T-helper 2 cell treated with Interferon-gamma antibody and Interleukin-4, amounts not matched to agents 5 μg/mL and 100 μg/mL, for 36 hours (primary cell): ENCODE measurements around the gene NUMB.

Source experiments
- DNase-seq: peaks from one replicate; pipeline ENCODE4 v3.0.0; 2021; ENCODE audit warnings: low spot score
- H3K27ac Mint-ChIP-seq: one replicate; pipeline ENCODE4 v1.8.0; 2021; ENCODE audit warnings: mild to moderate bottlenecking, mixed read lengths
- H3K27me3 Mint-ChIP-seq: one replicate; pipeline ENCODE4 v1.8.0; 2021; ENCODE audit warnings: low read depth, mixed read lengths
- H3K36me3 Mint-ChIP-seq: one replicate; pipeline ENCODE4 v1.8.0; 2021; ENCODE audit warnings: low read depth, mixed read lengths
- H3K4me1 Mint-ChIP-seq: one replicate; pipeline ENCODE4 v1.8.0; 2021; ENCODE audit warnings: low read depth, mixed read lengths
- H3K4me3 Mint-ChIP-seq: one replicate; pipeline ENCODE4 v1.8.0; 2022; ENCODE audit warnings: mild to moderate bottlenecking, moderate library complexity, mixed read lengths
- H3K9me3 Mint-ChIP-seq: one replicate; pipeline ENCODE4 v1.8.0; 2021; ENCODE audit warnings: mixed read lengths

NUMB gene

GRCh38 chr14:73472185-73473114, 14.1 kb upstream of the NUMB start:
- H3K4me1 Mint-ChIP-seq, result peaks cover 10% of the 10 kb centered on the region
- DNase-seq, result no peak
- no peaks in the 10 kb centered on the region for H3K9me3 Mint-ChIP-seq
- no peak overlapping the region for H3K4me3 Mint-ChIP-seq
- no peaks in the 10 kb centered on the region for H3K27me3 Mint-ChIP-seq
- no peaks in the 10 kb centered on the region for H3K36me3 Mint-ChIP-seq
- no peak overlapping the region for H3K27ac Mint-ChIP-seq

GRCh38 chr14:73471582-73472184, 13.3 kb upstream of the NUMB start:
- Mint-ChIP-seq H3K9me3 (no peaks in the 10 kb centered on the region), H3K4me3 (no peak overlapping the region), H3K4me1 (peaks cover 17% of the 10 kb centered on the region), H3K27me3 (no peaks in the 10 kb centered on the region), H3K27ac (no peak overlapping the region), H3K36me3 (no peaks in the 10 kb centered on the region)
- DNase-seq, result no peak

- Mint-ChIP-seq H3K36me3 (no peaks in the 10 kb centered on the region), H3K4me1 (peaks cover 35% of the 10 kb centered on the region), H3K4me3 (no peak overlapping the region), H3K9me3 (no peaks in the 10 kb centered on the region), H3K27ac (no peak overlapping the region), H3K27me3 (no peaks in the 10 kb centered on the region)
- no peak for DNase-seq
These were observed 10.6 kb upstream of the NUMB start for GRCh38 chr14:73468828-73469375.

- peak; percentile 79 for DNase-seq
- Mint-ChIP-seq H3K27me3 (no peaks in the 10 kb centered on the region), H3K4me1 (peaks cover 43% of the 10 kb centered on the region), H3K4me3 (no peak overlapping the region), H3K27ac (peak overlapping the region; percentile 65), H3K9me3 (no peaks in the 10 kb centered on the region), H3K36me3 (no peaks in the 10 kb centered on the region)
These were observed 9.5 kb upstream of the NUMB start for GRCh38 chr14:73467800-73468199.

- peaks cover 45% of the 10 kb centered on the region for H3K4me1 Mint-ChIP-seq
- H3K4me3 Mint-ChIP-seq, result peak overlapping the region; percentile 42
- H3K36me3 Mint-ChIP-seq, result no peaks in the 10 kb centered on the region
- peak; percentile 81 for DNase-seq
- H3K27me3 Mint-ChIP-seq, result no peaks in the 10 kb centered on the region
- peak overlapping the region; percentile 65 for H3K27ac Mint-ChIP-seq
- H3K9me3 Mint-ChIP-seq, result no peaks in the 10 kb centered on the region
These were observed 9.0 kb upstream of the NUMB start for GRCh38 chr14:73467377-73467776.

GRCh38 chr14:73466861-73467260, 8.5 kb upstream of the NUMB start:
- no peaks in the 10 kb centered on the region for H3K36me3 Mint-ChIP-seq
- peaks cover 43% of the 10 kb centered on the region for H3K4me1 Mint-ChIP-seq
- no peaks in the 10 kb centered on the region for H3K9me3 Mint-ChIP-seq
- H3K27ac Mint-ChIP-seq, result no peak overlapping the region
- no peak overlapping the region for H3K4me3 Mint-ChIP-seq
- no peaks in the 10 kb centered on the region for H3K27me3 Mint-ChIP-seq
- no peak for DNase-seq

GRCh38 chr14:73465823-73466532, 7.6 kb upstream of the NUMB start:
- Mint-ChIP-seq H3K27ac (no peak overlapping the region), H3K4me1 (peaks cover 43% of the 10 kb centered on the region), H3K36me3 (no peaks in the 10 kb centered on the region), H3K4me3 (no peak overlapping the region), H3K27me3 (no peaks in the 10 kb centered on the region), H3K9me3 (no peaks in the 10 kb centered on the region)
- DNase-seq, result no peak

GRCh38 chr14:73463411-73463810, 5.1 kb upstream of the NUMB start:
- peak; percentile 73 for DNase-seq
- Mint-ChIP-seq H3K27ac (peak overlapping the region; percentile 87), H3K4me3 (peak overlapping the region; percentile 41), H3K9me3 (no peaks in the 10 kb centered on the region), H3K27me3 (no peaks in the 10 kb centered on the region), H3K36me3 (no peaks in the 10 kb centered on the region), H3K4me1 (peaks cover 49% of the 10 kb centered on the region)

- Mint-ChIP-seq H3K27ac (no peak overlapping the region), H3K27me3 (no peaks in the 10 kb centered on the region), H3K4me1 (peaks cover 46% of the 10 kb centered on the region), H3K36me3 (peaks cover 2% of the 10 kb centered on the region), H3K9me3 (no peaks in the 10 kb centered on the region), H3K4me3 (no peak overlapping the region)
- no peak for DNase-seq
These were observed 4.5 kb upstream of the NUMB start for GRCh38 chr14:73462815-73463214.

- no peak for DNase-seq
- no peak overlapping the region for H3K27ac Mint-ChIP-seq
- no peaks in the 10 kb centered on the region for H3K27me3 Mint-ChIP-seq
- no peak overlapping the region for H3K4me3 Mint-ChIP-seq
- no peaks in the 10 kb centered on the region for H3K9me3 Mint-ChIP-seq
- peaks cover 44% of the 10 kb centered on the region for H3K4me1 Mint-ChIP-seq
- H3K36me3 Mint-ChIP-seq, result peaks cover 2% of the 10 kb centered on the region
These were observed 3.8 kb upstream of the NUMB start for GRCh38 chr14:73462048-73462715.

GRCh38 chr14:73461478-73462047, 3.2 kb upstream of the NUMB start:
- H3K27ac Mint-ChIP-seq, result no peak overlapping the region
- no peak overlapping the region for H3K4me3 Mint-ChIP-seq
- H3K36me3 Mint-ChIP-seq, result peaks cover 2% of the 10 kb centered on the region
- H3K4me1 Mint-ChIP-seq, result peaks cover 45% of the 10 kb centered on the region
- no peaks in the 10 kb centered on the region for H3K27me3 Mint-ChIP-seq
- no peaks in the 10 kb centered on the region for H3K9me3 Mint-ChIP-seq
- no peak for DNase-seq

- Mint-ChIP-seq H3K27ac (no peak overlapping the region), H3K9me3 (no peaks in the 10 kb centered on the region), H3K4me3 (no peak overlapping the region), H3K27me3 (no peaks in the 10 kb centered on the region), H3K36me3 (peaks cover 3% of the 10 kb centered on the region), H3K4me1 (peaks cover 38% of the 10 kb centered on the region)
- no peak for DNase-seq
These were observed 2.4 kb upstream of the NUMB start for GRCh38 chr14:73460691-73461127.

- H3K27ac Mint-ChIP-seq, result peak overlapping the region; percentile 54
- H3K4me1 Mint-ChIP-seq, result peaks cover 40% of the 10 kb centered on the region
- no peaks in the 10 kb centered on the region for H3K9me3 Mint-ChIP-seq
- no peak for DNase-seq
- H3K27me3 Mint-ChIP-seq, result no peaks in the 10 kb centered on the region
- H3K4me3 Mint-ChIP-seq, result peak overlapping the region; percentile 25
- H3K36me3 Mint-ChIP-seq, result peaks cover 4% of the 10 kb centered on the region
These were observed 1.6 kb upstream of the NUMB start for GRCh38 chr14:73459959-73460358.
